Subcutaneous abdominal adipose tissue (tissue), 5 donors: ENCODE data around the gene CSTPP1.

Source experiments
- H3K27ac ChIP-seq: one replicate; pipeline ENCODE4 v1.7.0; 2013; ENCODE audit warnings: low read depth, mild to moderate bottlenecking, inconsistent platforms, low read length, moderate library complexity
- H3K27me3 ChIP-seq, 5 donors: one replicate each; pipeline ENCODE4 v1.7.0; 2013; ENCODE audit warnings: low read length in 5 of 5, inconsistent platforms in 1 of 5; ENCODE audit not compliant: control insufficient read depth in 5 of 5, insufficient read depth in 4 of 5
- H3K36me3 ChIP-seq, 5 donors: one replicate each; pipeline ENCODE4 v1.7.0; 2013; ENCODE audit warnings: low read length in 5 of 5; ENCODE audit not compliant: control insufficient read depth in 5 of 5, insufficient read depth in 5 of 5
- H3K4me1 ChIP-seq, 5 donors: one replicate each; pipeline ENCODE4 v1.7.0; 2013; ENCODE audit warnings: low read length in 5 of 5, mild to moderate bottlenecking in 3 of 5, moderate library complexity in 1 of 5; ENCODE audit not compliant: control insufficient read depth in 5 of 5, insufficient read depth in 5 of 5
- H3K4me3 ChIP-seq, 5 donors: one replicate each; pipeline ENCODE4 v1.7.0; 2013; ENCODE audit warnings: low read length in 5 of 5, low read depth in 1 of 5
- H3K9ac ChIP-seq, 5 donors: one replicate each; pipeline ENCODE4 v1.7.0; 2013; ENCODE audit warnings: low read length in 5 of 5, mild to moderate bottlenecking in 4 of 5, moderate library complexity in 3 of 5
- H3K9me3 ChIP-seq, 5 donors: one replicate each; pipeline ENCODE4 v1.7.0; 2013; ENCODE audit warnings: low read length in 5 of 5; ENCODE audit not compliant: control insufficient read depth in 5 of 5
- donor health status: healthy.
- donor health status: healthy.
- donor health status: healthy.
- donor health status: healthy.
- donor health status: healthy.

Gene CSTPP1

DNA sequence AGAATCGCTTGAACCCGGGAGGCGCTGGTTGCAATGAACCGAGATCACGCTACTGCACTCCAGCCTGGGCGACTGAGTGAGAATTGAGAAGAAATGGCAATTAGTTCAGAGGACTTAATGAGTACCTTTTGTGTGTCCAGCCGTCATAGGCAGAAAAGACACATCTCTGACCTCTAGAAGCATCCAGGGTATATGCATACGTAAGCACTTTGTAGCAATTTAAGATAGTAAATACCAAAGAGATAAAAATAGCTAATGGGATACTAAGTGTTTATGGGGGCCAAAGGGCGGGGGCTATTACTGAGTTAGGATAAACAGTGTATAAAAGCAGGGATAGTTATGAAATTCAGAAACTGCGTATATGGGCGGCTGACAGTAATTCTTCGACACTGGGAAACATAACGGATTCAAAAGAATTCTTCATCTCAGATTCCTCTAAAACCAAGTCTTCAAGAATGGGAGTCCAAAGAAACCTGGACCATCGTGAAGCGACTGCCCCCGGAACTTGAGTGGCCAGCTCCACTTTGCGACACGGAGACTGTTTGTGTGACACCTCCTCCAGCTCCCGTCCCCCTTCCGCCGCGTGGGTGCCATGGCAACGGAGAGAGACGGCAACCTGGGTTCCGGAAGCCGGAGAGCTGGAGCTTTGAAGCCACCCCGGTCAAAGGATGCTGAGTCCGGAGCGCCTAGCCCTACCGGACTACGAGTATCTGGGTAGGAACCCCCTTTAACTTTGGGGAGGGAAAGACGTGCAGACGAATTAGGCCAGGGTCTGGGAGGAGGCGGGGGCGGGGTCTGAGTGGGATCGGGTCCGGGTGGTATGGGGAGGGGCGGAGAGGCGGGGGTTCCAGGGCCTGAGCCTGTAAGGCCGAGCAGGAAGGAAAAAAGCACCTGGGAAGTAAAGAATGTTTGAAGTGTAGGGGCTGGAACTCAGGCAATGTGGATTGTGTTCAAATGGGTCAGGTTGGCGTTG is at the start of gene CSTPP1:
TSS of gene CSTPP1 (plus strand) at position 624 of the 973 bp plus-strand sequence. CDS start at position 669, 45 bp downstream.
- Histone ChIP-seq H3K9ac (peak within 1 kb of the TSS in 3 of 5 donors; percentile 14 to 56 (median 45)), H3K27ac (peak within 1 kb of the TSS; percentile 2), H3K4me3 (peak within 1 kb of the TSS; percentile 47 to 89 (median 82)), H3K9me3 (no peaks in the 10 kb centered on the region), H3K36me3 (peaks cover 0 to 3% (median 0%) of the 10 kb centered on the region in 5 donors), H3K27me3 (no peaks in the 10 kb centered on the region), H3K4me1 (peaks cover 1 to 13% (median 9%) of the 10 kb centered on the region in 5 donors)

GRCh38 chr11:46888636-46889035 is 47.9 kb upstream of the CSTPP1 start:
- H3K9me3 ChIP-seq: no peaks in the 10 kb centered on the region
- no peaks in the 10 kb centered on the region for H3K27me3 ChIP-seq
- H3K9ac ChIP-seq: no peak overlapping the region
- peaks cover 0 to 6% (median 2%) of the 10 kb centered on the region in 5 donors for H3K36me3 ChIP-seq
- H3K4me3 ChIP-seq: no peak overlapping the region
- H3K4me1 ChIP-seq: no peaks in the 10 kb centered on the region
- no peak overlapping the region for H3K27ac ChIP-seq

- no peaks in the 10 kb centered on the region for H3K4me1 ChIP-seq
- H3K9ac ChIP-seq: no peak overlapping the region
- H3K36me3 ChIP-seq: peaks cover 0 to 6% (median 0%) of the 10 kb centered on the region in 5 donors
- H3K27ac ChIP-seq: no peak overlapping the region
- H3K27me3 ChIP-seq: no peaks in the 10 kb centered on the region
- no peak overlapping the region for H3K4me3 ChIP-seq
- no peaks in the 10 kb centered on the region for H3K9me3 ChIP-seq
Measured at GRCh38 chr11:46889251-46889650, 47.3 kb upstream of the CSTPP1 start.

- Histone ChIP-seq H3K27me3 (no peaks in the 10 kb centered on the region), H3K4me1 (no peaks in the 10 kb centered on the region), H3K9me3 (no peaks in the 10 kb centered on the region), H3K4me3 (no peak overlapping the region), H3K36me3 (peaks cover 0 to 6% (median 0%) of the 10 kb centered on the region in 5 donors), H3K9ac (no peak overlapping the region), H3K27ac (no peak overlapping the region)
Measured at GRCh38 chr11:46889689-46890475, 46.7 kb upstream of the CSTPP1 start.

DNA sequence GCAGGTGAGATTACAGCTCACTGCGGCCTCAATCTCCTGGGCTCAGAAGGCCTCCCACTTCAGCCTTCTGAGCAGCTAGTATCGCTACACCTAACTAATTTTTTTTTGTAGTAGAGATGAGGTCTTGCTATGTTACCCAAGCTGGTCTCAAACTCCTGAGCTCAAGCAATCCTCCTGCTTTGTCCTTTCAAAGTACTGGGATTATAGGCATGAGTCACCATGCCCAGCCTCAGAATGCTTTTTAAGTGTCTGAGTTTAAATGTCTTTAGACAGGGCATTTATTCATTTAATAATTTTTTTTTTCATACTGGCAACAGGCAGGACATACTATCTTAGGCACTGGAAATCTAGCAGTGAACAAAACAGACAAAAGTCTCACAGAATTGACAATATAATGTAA is 45.9 kb upstream of the CSTPP1 start:
- no peaks in the 10 kb centered on the region for H3K27me3 ChIP-seq
- H3K4me3 ChIP-seq: no peak overlapping the region
- no peak overlapping the region for H3K9ac ChIP-seq
- H3K27ac ChIP-seq: no peak overlapping the region
- peaks cover 0 to 6% (median 0%) of the 10 kb centered on the region in 5 donors for H3K36me3 ChIP-seq
- no peaks in the 10 kb centered on the region for H3K9me3 ChIP-seq
- H3K4me1 ChIP-seq: peaks cover 0 to 3% (median 1%) of the 10 kb centered on the region in 5 donors

DNA sequence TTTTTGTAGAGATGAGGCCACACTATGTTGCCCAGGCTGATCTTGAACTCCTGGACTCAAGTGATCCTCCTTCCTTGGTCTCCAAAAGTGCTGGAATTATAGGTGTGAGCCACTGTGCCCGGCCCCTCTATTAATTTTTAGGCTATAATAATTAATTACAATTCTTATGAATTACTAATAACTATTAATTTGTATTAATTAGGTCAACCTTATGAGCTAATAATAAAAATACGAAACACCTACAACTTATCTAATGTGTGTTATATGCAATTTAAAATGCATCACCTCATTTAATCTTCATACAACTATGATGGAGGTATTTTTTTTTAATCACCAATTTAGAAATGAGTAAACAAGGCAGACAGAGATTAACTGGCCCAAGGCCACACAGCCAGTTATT is 44.5 kb upstream of the CSTPP1 start:
- H3K4me1 ChIP-seq: peaks cover 0 to 7% (median 5%) of the 10 kb centered on the region in 5 donors
- H3K4me3 ChIP-seq: no peak overlapping the region
- no peak overlapping the region for H3K9ac ChIP-seq
- H3K27me3 ChIP-seq: no peaks in the 10 kb centered on the region
- no peak overlapping the region for H3K27ac ChIP-seq
- no peaks in the 10 kb centered on the region for H3K9me3 ChIP-seq
- H3K36me3 ChIP-seq: peaks cover 0 to 2% (median 0%) of the 10 kb centered on the region in 5 donors

GRCh38 chr11:46892838-46893237 is 43.7 kb upstream of the CSTPP1 start:
- Histone ChIP-seq H3K4me1 (peaks cover 0 to 7% (median 5%) of the 10 kb centered on the region in 5 donors), H3K9me3 (no peaks in the 10 kb centered on the region), H3K27me3 (no peaks in the 10 kb centered on the region), H3K4me3 (no peak overlapping the region), H3K36me3 (peaks cover 0 to 2% (median 0%) of the 10 kb centered on the region in 5 donors), H3K9ac (no peak overlapping the region), H3K27ac (no peak overlapping the region)

DNA sequence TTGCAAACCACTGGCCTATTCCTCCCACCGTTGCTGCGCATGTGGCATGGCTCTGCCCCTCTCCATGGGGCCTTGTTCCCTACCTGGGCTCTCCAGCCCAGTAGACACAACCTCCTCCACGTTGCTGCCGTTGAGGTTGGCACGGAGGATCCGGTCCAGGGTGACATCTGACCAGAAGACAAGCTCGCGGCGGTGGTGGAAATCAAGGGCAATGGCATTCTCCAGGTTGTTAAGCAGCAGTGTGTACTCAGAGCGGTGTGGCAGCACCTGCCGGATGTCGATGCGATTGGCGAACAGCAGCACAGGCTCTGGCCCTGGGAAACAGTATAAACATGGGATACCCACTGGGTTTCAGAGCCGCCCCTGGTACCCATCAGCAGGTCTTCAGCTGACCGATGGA is 42.1 kb upstream of the CSTPP1 start:
- H3K27me3 ChIP-seq: no peaks in the 10 kb centered on the region
- no peaks in the 10 kb centered on the region for H3K9me3 ChIP-seq
- no peak overlapping the region for H3K9ac ChIP-seq
- H3K4me3 ChIP-seq: no peak overlapping the region
- H3K4me1 ChIP-seq: peaks cover 0 to 7% (median 5%) of the 10 kb centered on the region in 5 donors
- no peak overlapping the region for H3K27ac ChIP-seq
- peaks cover 0 to 2% (median 0%) of the 10 kb centered on the region in 5 donors for H3K36me3 ChIP-seq

- no peaks in the 10 kb centered on the region for H3K9me3 ChIP-seq
- H3K9ac ChIP-seq: no peak overlapping the region
- H3K4me1 ChIP-seq: peaks cover 0 to 7% (median 5%) of the 10 kb centered on the region in 5 donors
- no peak overlapping the region for H3K27ac ChIP-seq
- H3K4me3 ChIP-seq: no peak overlapping the region
- H3K27me3 ChIP-seq: no peaks in the 10 kb centered on the region
- H3K36me3 ChIP-seq: peaks cover 0 to 2% (median 0%) of the 10 kb centered on the region in 5 donors
Measured at GRCh38 chr11:46894961-46895360, 41.6 kb upstream of the CSTPP1 start.
